Esophagus squamous epithelium (tissue), 5 donors: ENCODE data around the gene KCNH1. TPM values are rescaled to one million over a fixed set of nuclear protein-coding genes. Genes with fewer than 3 reads are reported as not detected.

Experiments
- DNase-seq: peaks from one replicate; lab custom pipeline; 2025; lab: John Stamatoyannopoulos, UW
- H3K27ac ChIP-seq, 4 donors: fragments of 200-600 bp; sonication (generic); one replicate each; pipeline ENCODE4 v1.5.1; 2016 to 2019; ENCODE audit warnings: mild to moderate bottlenecking in 1 of 4
- H3K27me3 ChIP-seq, 4 donors: fragments of 200-600 bp; sonication (generic); 1 replicate in 3 of 4; 2 replicates in 1 of 4; pipeline versions ENCODE4 v1.5.1 to v1.6.0; 2017 to 2021; ENCODE audit warnings: antibody characterized with exemption in 1 of 4
- H3K36me3 ChIP-seq, 3 donors: fragments of 200-600 bp; sonication (generic); one replicate each; pipeline ENCODE4 v1.5.1; 2016 to 2019
- H3K4me1 ChIP-seq, 3 donors: fragments of 200-600 bp; sonication (generic); one replicate each; pipeline ENCODE4 v1.5.1; 2017 to 2019
- H3K4me3 ChIP-seq, 4 donors: fragments of 200-600 bp; sonication (generic); 1 replicate in 3 of 4; 2 replicates in 1 of 4; pipeline ENCODE4 v1.5.1; 2016 to 2019; ENCODE audit warnings: mild to moderate bottlenecking in 2 of 4, moderate library complexity in 1 of 4
- H3K9me3 ChIP-seq, 3 donors: fragments of 200-600 bp; sonication (generic); one replicate each; pipeline ENCODE4 v1.5.1; 2016 to 2019
- POLR2A ChIP-seq, 4 donors: fragments of 450-650 bp; IDR thresholded peaks; one replicate each; pipeline ENCODE4 v1.6.1; 2017; ENCODE audit warnings: antibody characterized with exemption in 4 of 4, mild to moderate bottlenecking in 4 of 4, moderate library complexity in 3 of 4
- WGBS, 2 donors: methylation state at CpG; one replicate each; pipeline ENCODE4 v1.1.5; 2018; 5-methylcytosine and 5-hydroxymethylcytosine counted together
- intact Hi-C: fragments of 100-400 bp; cut with DNase I; formaldehyde crosslinking; loops from one replicate; pipeline ENCODE4 v1.15.0; 2022
- total RNA-seq, 4 donors: library from RNA; depleted of rRNA; stranded (reverse); fragments of >200 nt; gene quantifications; one replicate each; pipeline ENCODE4 v1.1.0, GENCODE V29; 2016
- TF ChIP-seq, protein P1 (sequence below), 6 experiments: fragments of 450-650 bp in 4 of 6; fragments of 200-600 bp in 2 of 6; sonication (generic) in 2 of 6; IDR thresholded peaks; one replicate each; pipeline ENCODE4 v1.5.1; 2016 to 2019; ENCODE audit warnings: antibody characterized with exemption in 6 of 6, mild to moderate bottlenecking in 4 of 6, moderate library complexity in 4 of 6
- donor health status: DM: yes; HTN: yes; CAD: no.

KCNH1 gene
- total RNA-seq, 4 donors from 2014 or later: 0.57 to 1.0 (median 0.83) TPM; not detected in 1

- Histone ChIP-seq H3K4me3 (no peak overlapping the region), H3K9me3 (no peaks in the 10 kb centered on the region), H3K27me3 (peaks cover 0 to 6% (median 0%) of the 10 kb centered on the region in 4 donors), H3K27ac (no peak overlapping the region), H3K4me1 (peaks cover 0 to 8% (median 4%) of the 10 kb centered on the region in 3 donors), H3K36me3 (no peaks in the 10 kb centered on the region)
- no peak for DNase-seq
- 89 to 90% methylated on average over 5 of the region's 5 CpGs for WGBS, 2 donors
- intact Hi-C loops: no loop called here
- TF ChIP-seq, protein P1, sequence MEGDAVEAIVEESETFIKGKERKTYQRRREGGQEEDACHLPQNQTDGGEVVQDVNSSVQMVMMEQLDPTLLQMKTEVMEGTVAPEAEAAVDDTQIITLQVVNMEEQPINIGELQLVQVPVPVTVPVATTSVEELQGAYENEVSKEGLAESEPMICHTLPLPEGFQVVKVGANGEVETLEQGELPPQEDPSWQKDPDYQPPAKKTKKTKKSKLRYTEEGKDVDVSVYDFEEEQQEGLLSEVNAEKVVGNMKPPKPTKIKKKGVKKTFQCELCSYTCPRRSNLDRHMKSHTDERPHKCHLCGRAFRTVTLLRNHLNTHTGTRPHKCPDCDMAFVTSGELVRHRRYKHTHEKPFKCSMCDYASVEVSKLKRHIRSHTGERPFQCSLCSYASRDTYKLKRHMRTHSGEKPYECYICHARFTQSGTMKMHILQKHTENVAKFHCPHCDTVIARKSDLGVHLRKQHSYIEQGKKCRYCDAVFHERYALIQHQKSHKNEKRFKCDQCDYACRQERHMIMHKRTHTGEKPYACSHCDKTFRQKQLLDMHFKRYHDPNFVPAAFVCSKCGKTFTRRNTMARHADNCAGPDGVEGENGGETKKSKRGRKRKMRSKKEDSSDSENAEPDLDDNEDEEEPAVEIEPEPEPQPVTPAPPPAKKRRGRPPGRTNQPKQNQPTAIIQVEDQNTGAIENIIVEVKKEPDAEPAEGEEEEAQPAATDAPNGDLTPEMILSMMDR (IDR thresholded peaks at IDR 0.05): no peak
- no peak for TF ChIP-seq POLR2A (IDR thresholded peaks at IDR 0.05)
Observed at GRCh38 chr1:210796421-210796820, 337.5 kb downstream of the KCNH1 start.

- Histone ChIP-seq H3K9me3 (no peaks in the 10 kb centered on the region), H3K4me1 (no peaks in the 10 kb centered on the region), H3K36me3 (no peaks in the 10 kb centered on the region), H3K27ac (no peak overlapping the region), H3K27me3 (peaks cover 0 to 3% (median 0%) of the 10 kb centered on the region in 4 donors), H3K4me3 (no peak overlapping the region)
- TF ChIP-seq POLR2A (IDR thresholded peaks at IDR 0.05): no peak
- TF ChIP-seq, protein P1 (IDR thresholded peaks at IDR 0.05): no peak
- no peak for DNase-seq
- intact Hi-C loops: no loop called here
- WGBS, 2 donors: 80% methylated on average over 1 of the region's 1 CpG; no CpG with 5 or more reads in 1 of the 2 donors
Observed at GRCh38 chr1:210794445-210794844, 339.5 kb downstream of the KCNH1 start.

DNA sequence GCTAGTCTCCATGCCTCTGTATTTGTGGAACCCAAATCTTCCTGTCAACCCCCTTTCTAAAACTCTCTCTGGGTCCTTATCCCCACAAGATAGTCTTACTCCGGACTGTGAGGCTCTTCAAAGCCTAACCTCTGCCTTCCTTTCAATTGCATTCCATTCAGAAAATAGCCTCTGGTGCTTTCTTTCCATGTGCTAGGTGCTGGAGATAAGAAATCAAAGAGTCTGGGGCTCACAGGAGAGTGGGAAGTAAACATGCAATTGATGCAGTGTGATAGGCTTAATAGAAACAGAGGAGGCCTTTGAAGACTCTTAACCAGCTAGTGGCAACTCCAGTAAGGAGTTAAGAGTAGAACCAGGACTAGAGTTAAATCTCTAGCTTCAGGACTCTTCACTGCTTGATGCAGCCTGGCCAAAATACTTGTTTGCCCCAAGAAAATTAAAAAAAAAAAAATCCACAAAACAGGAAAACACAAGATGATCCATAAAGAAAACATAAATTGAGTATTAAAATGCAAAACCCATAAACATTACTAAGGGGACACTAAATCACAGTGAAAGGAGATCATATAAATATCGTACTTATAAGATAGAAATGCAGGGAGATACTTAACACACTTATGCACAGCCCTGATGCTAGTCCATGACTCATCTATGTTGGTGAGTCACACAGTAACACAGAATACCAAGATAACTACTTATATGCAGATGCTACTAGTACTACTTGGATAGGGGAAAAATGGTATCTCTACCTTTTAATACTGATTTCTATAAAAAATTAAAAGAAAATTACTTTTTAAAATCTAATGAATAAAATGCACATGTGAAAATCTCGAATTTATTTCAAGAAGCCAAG, 341.5 kb downstream of the KCNH1 start:
- TF ChIP-seq, protein P1 (IDR thresholded peaks at IDR 0.05): no peak
- no peak for TF ChIP-seq POLR2A (IDR thresholded peaks at IDR 0.05)
- WGBS, 2 donors: 42 to 56% methylated on average over 3 of the region's 3 CpGs
- Histone ChIP-seq H3K4me3 (no peak overlapping the region), H3K4me1 (no peaks in the 10 kb centered on the region), H3K27me3 (peaks cover 0 to 1% (median 0%) of the 10 kb centered on the region in 4 donors), H3K9me3 (no peaks in the 10 kb centered on the region), H3K27ac (no peak overlapping the region), H3K36me3 (no peaks in the 10 kb centered on the region)
- intact Hi-C loops: no loop called here
- DNase-seq: no peak

- TF ChIP-seq POLR2A (IDR thresholded peaks at IDR 0.05): no peak
- TF ChIP-seq, protein P1 (IDR thresholded peaks at IDR 0.05): no peak
- 58 to 65% methylated on average over 2 of the region's 2 CpGs for WGBS, 2 donors
- Histone ChIP-seq H3K4me1 (no peaks in the 10 kb centered on the region), H3K27ac (no peak overlapping the region), H3K4me3 (no peak overlapping the region), H3K36me3 (no peaks in the 10 kb centered on the region), H3K27me3 (no peaks in the 10 kb centered on the region), H3K9me3 (no peaks in the 10 kb centered on the region)
- intact Hi-C loops: no loop called here
- DNase-seq: no peak
Observed at GRCh38 chr1:210790196-210790595, 343.8 kb downstream of the KCNH1 start.

DNA sequence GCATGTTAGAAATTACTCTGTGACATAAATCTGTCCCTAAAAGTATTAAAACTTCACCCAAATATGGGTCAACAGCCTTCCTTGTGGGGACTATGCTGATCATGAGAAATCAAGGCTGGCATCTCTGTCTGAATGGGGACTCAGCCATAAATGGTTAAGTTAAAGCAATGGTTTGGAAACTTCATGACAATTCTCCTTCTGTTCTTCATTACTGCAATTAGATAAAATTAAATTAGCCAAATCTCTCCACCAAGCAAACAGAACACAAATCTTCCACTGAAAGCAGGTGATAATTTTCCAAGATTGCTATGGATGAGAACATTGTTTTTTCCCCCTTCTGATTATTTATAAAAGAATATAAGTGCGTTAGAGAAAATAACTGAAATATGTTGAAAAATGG, 346.1 kb downstream of the KCNH1 start:
- no peak overlapping the region for H3K27ac ChIP-seq
- no peaks in the 10 kb centered on the region for H3K27me3 ChIP-seq
- H3K9me3 ChIP-seq: no peaks in the 10 kb centered on the region
- no peak for DNase-seq
- H3K36me3 ChIP-seq: no peaks in the 10 kb centered on the region
- intact Hi-C loops: no loop called here
- no peak overlapping the region for H3K4me3 ChIP-seq
- no peak for TF ChIP-seq POLR2A (IDR thresholded peaks at IDR 0.05)
- TF ChIP-seq, protein P1 (IDR thresholded peaks at IDR 0.05): no peak
- H3K4me1 ChIP-seq: no peaks in the 10 kb centered on the region
- 81 to 92% methylated on average over 1 of the region's 1 CpG for WGBS, 2 donors
